DMS79 treated with DMSO at 0.1 percent for 48 hours (cell line): ENCODE data around the gene CHRM2.
"Not testable (repeated sequence)": the region's sequence is repeated elsewhere in the genome, so short reads cannot be mapped to it uniquely, and the experiment has no call there.

Experiments used
- DNase-seq: peaks from one replicate; lab custom pipeline; 2025; lab: John Stamatoyannopoulos, UW

The CHRM2 gene

DNA sequence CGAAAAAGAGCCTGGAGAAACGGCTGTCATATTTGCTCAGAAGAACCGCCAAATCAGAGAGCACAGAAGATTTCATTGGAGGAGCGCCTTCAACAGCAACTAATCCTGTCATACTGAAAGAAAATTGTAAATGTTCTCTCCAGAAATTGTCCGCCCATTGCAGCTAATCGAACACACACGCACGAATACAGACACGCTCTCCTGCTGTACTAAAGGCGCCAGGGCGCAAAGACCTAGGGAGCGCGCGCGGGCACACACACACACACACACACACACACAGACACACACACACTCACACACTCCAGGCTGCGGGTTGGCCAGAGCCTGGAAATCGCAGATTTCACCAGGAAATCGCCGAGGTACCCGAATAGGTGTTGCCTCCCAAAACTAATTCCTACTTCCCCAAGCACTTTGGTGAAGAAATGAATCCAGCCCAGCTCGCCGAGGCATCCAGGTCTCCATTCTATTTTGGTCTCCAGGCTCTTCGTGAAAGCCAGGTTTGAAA lies at the start of gene CHRM2:
Gene CHRM2, plus strand, starts transcription at position 157 of the 505 bp plus-strand sequence. CDS start 146,214 bp downstream, outside the sequence.
- no peak for DNase-seq

DNA sequence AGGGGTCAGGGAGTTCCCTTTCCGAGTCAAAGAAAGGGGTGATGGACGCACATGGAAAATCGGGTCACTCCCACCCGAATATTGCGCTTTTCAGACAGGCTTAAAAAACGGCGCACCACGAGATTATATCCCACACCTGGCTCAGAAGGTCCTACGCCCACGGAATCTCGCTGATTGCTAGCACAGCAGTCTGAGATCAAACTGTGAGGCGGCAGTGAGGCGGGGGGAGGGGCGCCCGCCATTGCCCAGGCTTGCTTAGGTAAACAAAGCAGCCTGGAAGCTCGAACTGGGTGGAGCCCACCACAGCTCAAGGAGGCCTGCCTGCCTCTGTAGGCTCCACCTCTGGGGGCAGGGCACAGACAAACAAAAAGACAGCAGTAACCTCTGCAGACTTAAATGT lies 37.1 kb upstream of the CHRM2 start:
- DNase-seq: not testable (repeated sequence)

DNA sequence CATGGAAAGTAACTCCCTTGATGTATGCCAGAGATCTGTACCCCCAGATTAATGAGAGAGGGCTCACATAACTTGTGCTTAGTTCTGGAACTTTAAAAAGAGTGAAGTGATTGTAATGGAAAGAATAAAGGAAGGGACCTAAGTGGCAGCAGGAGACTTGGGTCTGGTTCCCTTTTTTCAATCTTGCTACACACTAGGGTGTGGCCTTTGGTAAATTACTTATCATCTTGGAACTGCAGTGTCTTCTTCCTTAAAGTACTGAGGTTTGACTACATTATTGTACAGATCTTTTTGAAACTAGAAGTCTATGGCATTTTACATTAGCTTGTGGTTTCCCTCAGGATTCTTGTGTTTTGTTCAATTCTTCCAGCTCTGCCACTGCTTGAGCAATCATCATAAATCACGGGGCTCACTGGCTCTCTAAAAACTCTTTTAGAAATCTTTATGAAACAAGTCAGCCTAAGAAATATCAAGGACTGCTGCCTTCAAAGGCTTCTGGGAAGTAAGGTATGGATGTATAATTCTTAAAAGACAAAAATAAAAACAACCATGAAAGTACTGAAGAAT lies 22.5 kb upstream of the CHRM2 start:
- no peak for DNase-seq

DNA sequence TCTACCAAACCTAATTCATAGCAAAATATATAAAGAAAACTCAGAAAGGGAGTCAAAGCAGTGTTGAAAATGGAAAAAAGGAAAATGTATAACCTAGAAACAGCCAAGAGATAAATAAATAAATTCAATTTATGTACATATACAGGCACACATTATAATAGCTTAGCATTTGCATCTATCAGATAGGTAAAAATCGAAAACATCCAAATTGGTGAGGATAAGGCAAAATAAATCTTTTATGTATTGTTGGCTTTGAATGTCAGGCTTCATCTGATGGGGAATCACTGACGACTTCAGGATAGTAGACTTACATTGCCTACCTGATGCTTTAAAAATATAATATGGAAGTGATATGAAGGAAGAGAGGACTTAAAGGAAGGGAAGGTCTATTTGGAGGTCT lies 20.6 kb upstream of the CHRM2 start:
- DNase-seq: no peak

DNA sequence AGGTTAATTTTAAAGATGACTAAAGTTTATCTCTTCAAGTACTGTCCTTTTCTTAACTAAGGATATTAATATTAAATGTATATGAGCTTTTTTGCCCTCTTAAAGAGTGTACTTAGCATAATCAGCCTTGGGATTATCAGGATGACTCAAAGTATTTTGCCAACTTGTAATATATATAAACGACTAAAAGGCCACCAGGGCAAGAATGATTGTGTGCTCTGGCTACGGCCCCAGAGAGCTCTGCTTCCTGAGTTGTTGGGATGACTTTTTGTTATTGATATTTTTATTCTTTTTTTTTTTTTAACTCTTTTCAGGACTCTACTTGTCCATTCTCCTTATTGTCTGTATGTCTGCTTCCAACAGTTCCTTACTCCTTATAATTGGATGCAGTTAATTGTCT lies 14.8 kb upstream of the CHRM2 start:
- DNase-seq: no peak

DNA sequence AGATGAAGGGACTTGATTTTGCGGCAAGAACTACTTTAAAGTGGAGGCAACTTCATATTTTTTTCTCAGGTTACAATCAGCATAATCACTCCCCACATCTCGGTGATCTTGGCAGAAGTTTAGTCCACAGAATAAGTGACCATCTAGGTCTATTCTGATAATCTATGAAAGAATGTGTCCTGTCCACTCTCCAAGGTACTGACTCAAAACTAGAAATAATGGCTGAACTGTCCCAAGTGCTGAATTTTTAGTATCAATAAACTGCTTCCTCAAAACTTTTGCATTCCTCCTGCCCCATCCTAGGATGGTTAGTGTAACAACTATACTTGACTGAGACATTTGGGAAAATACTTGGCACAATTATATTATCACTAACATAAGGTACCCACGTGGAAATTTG lies 10.9 kb upstream of the CHRM2 start:
- DNase-seq: no peak

DNA sequence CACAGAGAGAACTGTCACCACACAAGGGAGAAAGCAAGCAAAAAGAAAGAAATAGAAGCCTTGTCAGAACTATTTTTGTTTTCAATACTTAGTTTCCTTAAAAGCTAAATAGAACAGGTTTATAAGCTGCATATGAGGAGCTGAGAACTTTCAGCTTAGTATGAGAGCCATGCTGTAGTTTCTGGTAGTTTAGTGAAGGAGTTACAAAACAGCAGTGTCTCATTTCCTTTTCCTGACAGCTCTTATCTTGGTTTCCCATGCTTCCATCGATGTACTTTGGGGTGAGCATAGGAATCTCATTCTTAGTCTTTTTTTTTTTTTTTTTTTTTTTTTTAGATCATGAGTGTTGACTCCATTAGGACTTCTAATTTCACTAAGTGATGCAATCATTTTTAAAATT lies 8.6 kb upstream of the CHRM2 start:
- DNase-seq: no peak

DNA sequence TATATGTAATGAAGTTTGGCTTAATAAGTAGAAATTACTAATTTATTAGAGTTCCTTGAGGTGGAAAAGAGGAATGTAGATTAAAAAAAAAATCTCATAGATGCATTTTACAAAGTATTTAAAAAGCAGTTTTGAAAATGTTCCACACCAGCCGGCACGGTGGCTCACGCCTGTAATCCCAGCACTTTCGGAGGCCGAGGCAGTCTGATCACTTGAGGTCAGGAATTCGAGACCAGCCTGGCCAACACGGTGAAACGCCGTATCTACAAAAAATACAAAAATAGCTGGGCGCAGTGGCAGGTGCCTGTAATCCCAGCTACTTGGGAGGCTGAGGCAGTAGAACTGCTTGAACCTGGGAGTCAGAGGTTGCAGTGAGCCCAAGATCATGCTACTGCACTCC lies 3.2 kb upstream of the CHRM2 start:
- DNase-seq: no peak

DNA sequence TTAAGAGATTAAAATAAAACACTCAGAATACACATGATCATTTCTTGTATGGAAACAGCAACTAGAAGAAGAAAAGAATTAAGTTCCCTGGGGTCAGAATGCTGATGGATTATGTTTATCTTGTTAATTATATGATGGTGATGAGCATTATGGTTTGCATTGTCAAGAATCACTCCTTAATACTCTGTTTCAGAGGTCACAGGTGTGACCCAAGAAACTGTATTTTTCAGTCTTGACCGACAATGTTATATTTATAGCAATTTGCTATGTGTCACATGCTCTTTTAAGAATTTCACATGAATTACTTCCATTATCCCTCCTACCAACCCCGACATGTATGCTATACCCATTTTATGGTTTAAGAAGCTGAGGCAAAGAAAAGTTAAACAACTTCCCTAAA lies 2.7 kb upstream of the CHRM2 start:
- no peak for DNase-seq

DNA sequence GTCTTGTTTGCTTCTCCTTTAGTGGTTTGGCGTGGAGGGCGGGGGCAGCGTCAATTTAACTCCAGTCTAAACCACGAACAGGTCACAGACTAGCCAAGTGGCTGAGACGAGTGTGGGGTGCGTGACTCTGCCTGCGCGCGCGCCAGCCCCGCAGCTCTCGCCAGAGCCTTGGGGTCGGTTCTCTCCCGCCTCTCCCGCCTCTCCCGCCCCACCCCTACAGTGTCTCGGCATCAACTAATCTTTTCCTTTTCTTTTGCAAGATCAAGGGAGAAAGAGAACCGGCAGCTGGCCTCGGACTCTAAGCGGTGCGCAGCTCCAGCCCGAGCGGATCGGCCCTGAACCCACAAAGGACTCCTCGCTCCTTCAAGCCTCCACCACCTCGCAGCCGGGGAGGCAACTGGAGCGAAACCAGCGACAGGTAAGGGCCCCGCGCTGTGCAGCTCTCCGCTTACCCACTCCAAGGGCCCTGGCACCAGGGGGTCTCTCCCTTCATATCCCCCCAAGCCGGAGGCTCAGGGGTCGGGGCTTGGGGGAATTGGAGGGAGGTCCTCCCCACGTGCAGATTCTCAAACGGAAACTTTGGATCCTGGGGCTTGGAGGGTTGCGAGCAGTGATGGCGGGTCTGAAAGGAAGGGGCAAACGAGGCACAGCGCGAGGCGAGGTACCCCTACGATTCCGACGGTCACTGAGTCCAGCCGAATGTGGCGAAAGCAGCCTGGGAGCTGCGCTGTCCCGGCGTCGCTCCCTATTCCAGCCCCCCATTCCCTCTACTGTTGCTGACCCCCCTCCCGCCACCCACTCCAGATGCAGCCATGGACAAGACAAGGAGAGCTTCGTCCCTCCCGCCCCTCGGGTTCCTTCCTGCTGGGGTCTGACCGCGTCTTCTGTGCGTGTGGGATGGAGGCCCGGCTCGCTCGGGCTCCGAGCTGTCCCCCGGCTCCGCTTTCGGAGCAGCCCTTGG lies 829 bp downstream of the CHRM2 start:
- DNase-seq: peak; percentile 3

DNA sequence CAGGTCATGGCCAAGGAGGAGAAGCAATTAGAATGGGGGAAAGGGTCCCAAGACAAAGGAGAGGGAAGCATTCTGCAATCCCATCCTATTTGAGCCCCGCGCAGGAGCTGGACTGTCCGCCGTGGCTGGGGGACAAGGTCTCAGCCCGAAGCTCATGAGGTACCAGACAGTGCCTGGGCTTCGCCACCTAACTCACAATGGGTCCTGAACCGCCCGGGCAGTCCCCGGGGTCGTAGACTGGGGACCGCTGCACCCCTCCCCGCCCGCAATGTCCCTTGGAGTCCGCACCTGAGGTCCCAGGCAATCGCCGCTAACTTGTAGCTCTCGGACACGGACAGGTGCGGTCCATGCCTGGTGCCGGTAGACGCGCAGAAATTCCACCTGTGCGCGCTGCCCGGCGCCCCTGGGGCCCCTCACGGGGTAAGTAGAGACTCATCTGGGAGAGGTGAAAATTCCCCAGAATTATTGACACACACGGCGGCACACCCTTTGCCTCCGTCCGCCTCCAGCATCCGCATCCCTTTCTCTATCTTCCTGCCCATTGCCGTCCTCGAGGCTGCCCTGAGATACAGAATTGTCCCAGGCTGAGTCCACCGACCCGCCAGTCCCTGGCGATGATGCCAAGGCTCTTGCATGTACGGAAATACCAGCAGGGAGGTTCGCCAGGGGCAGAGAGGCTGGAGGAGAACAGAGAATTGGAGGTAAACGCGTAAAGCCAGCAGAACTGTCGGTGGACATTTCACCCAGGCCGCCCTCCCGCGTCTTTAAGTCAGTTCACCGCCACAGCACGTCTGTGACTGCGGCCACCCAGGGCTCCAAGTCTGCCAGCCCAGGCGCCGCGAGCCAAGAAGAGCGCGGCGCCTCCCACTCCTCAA lies 1.8 kb downstream of the CHRM2 start:
- no peak for DNase-seq

DNA sequence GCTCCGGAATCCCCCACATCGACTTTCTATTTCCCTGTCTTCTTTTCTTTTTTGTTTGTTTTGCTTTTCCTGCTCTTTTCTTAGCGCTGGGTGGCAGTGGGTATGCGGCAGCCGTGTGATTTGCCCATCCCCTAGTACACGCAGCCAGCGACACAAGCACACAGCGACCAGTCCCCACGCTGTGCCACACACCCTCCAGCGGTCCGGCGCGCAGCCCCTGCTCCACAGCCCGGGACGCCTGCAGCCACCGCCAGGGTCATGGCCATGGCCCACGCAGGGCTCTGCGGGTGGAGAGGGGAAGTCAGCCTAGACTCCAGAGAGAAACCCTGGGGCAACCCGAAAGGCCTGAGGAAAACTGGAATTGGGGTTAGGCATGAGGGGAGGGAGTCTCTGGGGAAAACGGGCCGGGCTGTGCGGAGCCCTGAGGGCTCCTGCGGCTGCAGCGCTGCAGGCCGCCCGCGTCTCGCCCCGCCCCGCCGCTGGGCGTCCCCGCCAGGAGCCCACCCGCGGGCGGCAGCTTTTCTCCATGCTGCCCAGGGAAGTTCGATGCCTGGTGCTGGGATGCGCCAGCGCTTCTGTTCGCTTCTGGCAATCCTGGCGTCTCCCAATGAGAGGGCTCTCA lies 2.5 kb downstream of the CHRM2 start:
- DNase-seq: peak; percentile 6

DNA sequence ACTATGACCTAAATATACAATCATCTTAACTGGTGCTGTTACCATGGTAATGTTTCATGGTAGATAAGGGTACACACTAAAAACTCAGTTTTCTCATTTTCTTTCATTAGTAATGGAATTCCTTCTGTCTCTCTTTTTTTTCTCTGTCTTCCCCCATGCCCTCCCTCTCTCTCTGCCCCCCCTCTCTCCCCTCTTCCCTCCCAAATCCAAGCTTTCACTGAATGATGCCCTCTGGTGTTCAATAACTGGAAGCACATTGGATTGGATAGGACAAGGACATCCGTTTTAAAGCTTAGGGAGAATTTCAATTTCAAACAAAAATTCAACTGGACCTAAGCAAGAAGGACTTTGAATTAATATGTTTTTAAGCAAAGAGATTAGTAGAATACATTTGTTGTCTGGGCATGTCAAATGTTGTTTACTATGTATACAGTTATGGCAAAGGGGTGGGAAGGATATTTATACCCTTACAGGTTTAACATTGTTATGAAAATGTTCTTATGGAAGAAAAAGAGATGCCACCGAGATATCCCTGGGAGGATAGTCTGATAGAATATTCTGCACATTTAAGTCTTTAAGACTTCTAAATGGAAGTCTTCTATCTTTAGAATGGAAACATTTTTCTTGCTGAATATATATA lies 6.1 kb downstream of the CHRM2 start:
- no peak for DNase-seq

DNA sequence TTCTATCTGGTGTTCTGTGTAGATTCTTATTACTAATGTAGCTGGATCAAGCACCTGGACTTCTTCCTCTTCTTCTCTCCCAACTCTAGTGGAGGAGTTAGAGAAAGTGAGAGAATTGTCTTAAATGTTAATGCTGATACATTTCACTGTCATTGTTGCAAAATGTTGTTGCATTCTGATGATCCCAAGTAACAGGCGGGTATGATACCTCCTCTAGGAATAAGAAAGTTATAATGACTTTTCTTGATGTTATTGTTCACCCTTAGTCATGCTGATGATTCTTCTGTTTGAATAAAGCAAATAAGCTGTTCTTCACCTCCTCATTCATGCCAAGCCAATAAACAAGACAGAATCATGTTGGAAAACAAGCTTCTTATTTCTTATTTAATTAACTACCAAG lies 9.1 kb downstream of the CHRM2 start:
- DNase-seq: no peak

DNA sequence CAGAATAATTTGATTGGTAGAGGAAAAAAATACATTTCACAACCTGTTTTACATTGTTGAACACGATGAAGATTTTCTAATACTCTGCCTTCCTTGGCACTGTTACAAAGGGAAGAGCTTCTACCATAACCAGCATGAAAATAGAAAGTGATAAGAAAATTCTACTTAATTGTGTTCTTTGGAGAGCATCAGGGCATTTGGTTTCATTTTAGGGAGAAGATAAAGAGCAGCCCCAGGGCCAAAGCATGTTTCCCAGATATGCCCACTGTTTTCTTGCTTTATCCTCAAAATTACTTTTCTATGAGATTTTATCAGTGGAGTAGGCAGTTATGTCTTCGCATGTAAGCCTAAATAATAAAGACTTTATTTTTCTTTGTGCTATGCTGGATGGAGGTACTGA lies 9.5 kb downstream of the CHRM2 start:
- no peak for DNase-seq

DNA sequence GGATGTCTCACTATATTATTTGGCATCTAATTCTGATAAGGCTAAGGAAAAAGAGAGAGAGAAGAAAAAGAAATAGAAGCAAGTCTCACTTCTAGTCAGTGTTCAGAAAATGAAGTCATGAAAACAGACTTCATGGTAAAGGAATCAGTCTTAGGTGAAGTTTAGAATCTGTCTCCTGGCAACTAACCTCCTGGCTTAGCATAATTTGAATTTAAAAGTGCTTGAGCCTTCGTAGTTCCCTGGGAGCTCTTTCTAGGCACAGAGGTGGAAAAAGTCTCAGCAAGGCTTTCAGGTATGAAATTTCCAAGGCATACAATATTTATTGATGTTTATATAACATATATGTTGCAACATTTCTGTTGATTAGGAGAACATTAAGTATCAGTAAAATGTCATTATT lies 10.4 kb downstream of the CHRM2 start:
- no peak for DNase-seq

DNA sequence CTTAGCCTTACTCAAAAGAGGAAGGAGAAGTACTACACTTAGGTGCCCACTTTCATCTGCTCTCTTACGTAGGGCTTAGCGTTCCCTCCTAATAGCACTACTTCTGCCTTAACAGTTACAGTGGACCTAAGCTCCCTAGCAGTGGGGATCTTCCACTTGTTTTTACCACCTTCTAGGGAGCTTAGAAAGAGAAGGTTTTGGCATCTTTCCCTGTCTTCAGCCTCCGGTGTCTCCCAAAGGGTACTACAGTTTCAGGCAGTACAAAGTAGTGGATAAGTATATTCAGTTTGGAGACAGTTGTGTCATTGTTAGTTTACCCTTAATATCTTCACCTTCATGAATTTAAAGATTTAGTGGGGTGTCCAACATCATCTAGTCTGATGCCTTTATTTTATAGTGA lies 14.6 kb downstream of the CHRM2 start:
- DNase-seq: no peak

DNA sequence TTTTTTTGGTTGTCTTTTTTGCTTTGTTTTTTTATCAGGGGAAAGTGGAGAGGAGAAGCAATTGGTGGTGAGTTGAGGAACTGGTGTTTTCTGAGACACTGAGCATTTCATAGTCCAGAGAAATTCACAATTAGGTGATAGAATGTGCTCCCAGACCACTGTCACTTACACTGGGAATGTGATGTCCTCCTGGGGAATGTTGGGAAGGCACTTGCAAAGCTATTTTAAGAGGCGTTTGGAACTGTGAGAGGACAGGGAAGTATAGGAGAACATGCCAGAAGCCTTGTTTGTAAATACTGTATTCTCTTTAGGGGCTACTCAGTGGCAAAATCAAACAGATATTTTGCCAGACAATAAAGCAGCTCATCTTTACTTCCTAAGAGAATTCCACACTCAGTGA lies 16.0 kb downstream of the CHRM2 start:
- DNase-seq: no peak

DNA sequence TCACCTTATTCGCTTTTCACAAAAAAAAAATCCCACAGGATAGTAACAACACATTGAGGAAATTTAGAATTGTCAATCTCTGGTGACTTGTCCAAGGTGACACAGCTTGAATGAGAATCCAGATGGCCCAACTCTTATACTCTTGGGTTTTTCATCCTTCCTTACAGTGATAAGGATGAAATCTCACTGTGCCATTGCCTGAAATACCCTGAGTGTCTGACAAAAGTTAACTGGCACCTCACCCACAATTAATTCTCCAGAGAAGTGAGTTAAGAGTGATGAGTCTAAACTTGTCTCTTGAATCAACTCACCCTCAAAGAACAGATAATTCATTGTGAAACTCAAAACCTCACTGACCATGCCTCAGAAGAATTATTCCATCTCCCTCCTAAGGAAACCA lies 18.9 kb downstream of the CHRM2 start:
- no peak for DNase-seq

DNA sequence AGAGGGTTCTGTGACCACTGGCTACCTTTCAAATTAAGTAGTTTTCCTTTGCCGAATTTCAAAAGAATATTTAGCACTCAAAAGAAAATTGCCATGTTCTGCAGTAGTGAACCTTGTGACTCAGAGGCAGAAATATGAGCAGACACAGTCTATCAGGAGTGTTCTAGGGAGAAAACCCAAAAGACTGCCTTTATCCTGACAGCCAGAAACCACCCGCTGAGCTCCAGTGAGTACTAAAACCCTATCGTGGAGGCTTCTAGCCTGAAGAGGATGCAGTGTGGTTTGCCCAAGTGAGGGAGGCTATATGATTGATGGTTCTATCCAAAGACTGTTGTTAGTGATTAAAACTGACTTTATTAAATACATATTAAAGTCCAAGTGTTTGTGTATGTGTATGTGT lies 21.9 kb downstream of the CHRM2 start:
- no peak for DNase-seq

DNA sequence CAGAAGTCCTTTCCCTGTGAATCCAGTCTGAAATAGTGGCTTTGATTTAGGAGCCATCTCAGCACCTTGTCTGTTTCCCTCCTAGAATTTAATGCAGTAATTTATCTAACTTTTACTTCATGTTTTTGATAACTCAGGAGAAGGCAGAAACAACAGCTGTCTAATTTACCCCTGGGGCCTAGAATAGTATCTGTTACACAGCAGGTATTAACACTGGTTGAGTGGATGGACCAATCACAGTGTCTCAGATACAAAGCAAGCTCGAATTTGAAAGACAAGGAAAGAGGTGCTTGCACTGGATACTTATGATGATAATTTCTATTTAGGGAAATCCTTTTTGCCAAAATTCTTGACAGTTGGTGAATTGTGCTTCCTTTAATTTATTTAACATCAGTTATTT lies 23.4 kb downstream of the CHRM2 start:
- no peak for DNase-seq

DNA sequence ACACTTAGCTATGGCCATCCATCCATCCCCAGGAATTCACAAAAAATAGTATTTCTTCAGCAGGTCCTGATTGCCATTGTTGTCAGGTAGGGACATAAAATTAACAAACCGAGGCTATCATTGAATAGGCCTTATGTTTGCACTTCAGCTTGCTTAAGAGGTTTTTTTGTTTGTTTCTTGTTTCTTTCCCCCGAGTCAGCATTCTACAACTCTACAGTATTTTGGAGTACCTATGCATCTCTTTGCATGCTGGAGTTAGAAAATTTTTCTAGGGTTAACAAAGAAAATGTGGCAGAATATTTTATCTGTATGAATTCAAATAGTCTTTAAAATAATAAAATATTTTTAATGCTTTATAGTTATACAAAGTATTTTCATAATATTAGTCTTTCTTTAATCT lies 26.3 kb downstream of the CHRM2 start:
- DNase-seq: no peak
